Mesenchymal stem cell (in vitro differentiated cells and primary cell): ENCODE results near the gene SOX9.

Source experiments
- DNase-seq: peaks from one replicate; pipeline ENCODE4 v3.0.0-alpha.2; 2013
- H2AFZ ChIP-seq: one replicate; pipeline ENCODE4 v1.6.1; 2013; ENCODE audit warnings: low read depth, mild to moderate bottlenecking, control low read depth, inconsistent platforms, low read length, moderate library complexity
- H2AK5ac ChIP-seq: 2 replicates; pipeline ENCODE4 v1.6.1; 2013; ENCODE audit warnings: low read length, moderate library complexity, mild to moderate bottlenecking, inconsistent platforms; ENCODE audit not compliant: severe bottlenecking
- H2BK120ac ChIP-seq: one replicate; pipeline ENCODE4 v1.6.1; 2013; ENCODE audit warnings: low read depth, mild to moderate bottlenecking, inconsistent platforms, low read length, moderate library complexity
- H2BK12ac ChIP-seq, 2 experiments: one replicate each; pipeline ENCODE4 v1.6.1; 2013; ENCODE audit warnings: inconsistent platforms in 2 of 2, low read length in 2 of 2, mild to moderate bottlenecking in 2 of 2, moderate library complexity in 2 of 2, control low read depth in 1 of 2
- H2BK15ac ChIP-seq: one replicate; pipeline ENCODE4 v1.6.1; 2013; ENCODE audit warnings: mild to moderate bottlenecking, low read depth, inconsistent platforms; ENCODE audit not compliant: poor library complexity, severe bottlenecking
- H2BK5ac ChIP-seq: 2 replicates; pipeline ENCODE4 v1.6.1; 2013; ENCODE audit warnings: low read depth, mild to moderate bottlenecking, low read length, control low read depth, inconsistent platforms; ENCODE audit not compliant: poor library complexity, severe bottlenecking
- H3K14ac ChIP-seq, 2 experiments: one replicate each; pipeline ENCODE4 v1.6.1; 2013; ENCODE audit warnings: inconsistent platforms in 2 of 2, low read length in 2 of 2, control low read depth in 1 of 2, mild to moderate bottlenecking in 1 of 2, moderate library complexity in 1 of 2
- H3K18ac ChIP-seq, 2 experiments: one replicate each; pipeline ENCODE4 v1.6.1; 2013; ENCODE audit warnings: inconsistent platforms in 2 of 2, low read length in 2 of 2, control low read depth in 1 of 2, low read depth in 1 of 2, mild to moderate bottlenecking in 1 of 2
- H3K23ac ChIP-seq, 2 experiments: one replicate each; pipeline ENCODE4 v1.6.1; 2013; ENCODE audit warnings: inconsistent platforms in 2 of 2, low read length in 2 of 2, mild to moderate bottlenecking in 2 of 2, moderate library complexity in 2 of 2, control low read depth in 1 of 2
- H3K27ac ChIP-seq: 2 replicates; pipeline ENCODE4 v1.5.1; 2013; ENCODE audit warnings: mild to moderate bottlenecking, moderate library complexity, low read length, control low read depth, inconsistent platforms; ENCODE audit not compliant: poor library complexity, severe bottlenecking
- H3K27me3 ChIP-seq, 2 experiments: 2 replicates each; pipeline versions ENCODE4 v1.6.1 to v1.7.0; 2013; ENCODE audit warnings: low read length in 2 of 2, mild to moderate bottlenecking in 2 of 2, moderate library complexity in 2 of 2, control low read depth in 1 of 2, inconsistent platforms in 1 of 2; ENCODE audit not compliant: control insufficient read depth in 1 of 2, insufficient read depth in 1 of 2
- H3K36me3 ChIP-seq, 2 experiments: 2 replicates each; pipeline versions ENCODE4 v1.6.1 to v1.7.0; 2013; ENCODE audit warnings: low read length in 2 of 2, control low read depth in 1 of 2, inconsistent platforms in 1 of 2, low read depth in 1 of 2, mild to moderate bottlenecking in 1 of 2; ENCODE audit not compliant: insufficient read depth in 2 of 2, control insufficient read depth in 1 of 2
- H3K4ac ChIP-seq, 2 experiments: one replicate each; pipeline ENCODE4 v1.6.1; 2013; ENCODE audit warnings: inconsistent platforms in 2 of 2, low read length in 2 of 2, mild to moderate bottlenecking in 2 of 2, moderate library complexity in 2 of 2, control low read depth in 1 of 2, low read depth in 1 of 2
- H3K4me1 ChIP-seq: 2 replicates; pipeline ENCODE4 v1.6.1; 2013; ENCODE audit warnings: low read depth, low read length, control low read depth; ENCODE audit not compliant: control insufficient read depth, insufficient read depth
- H3K4me2 ChIP-seq: 2 replicates; pipeline ENCODE4 v1.6.1; 2013; ENCODE audit warnings: low read length, mild to moderate bottlenecking, inconsistent platforms; ENCODE audit not compliant: poor library complexity, severe bottlenecking
- H3K4me3 ChIP-seq, 2 experiments: 2 replicates each; pipeline versions ENCODE4 v1.5.1 to v1.7.0; 2013; ENCODE audit warnings: low read length in 2 of 2, mild to moderate bottlenecking in 2 of 2, control low read depth in 1 of 2, low read depth in 1 of 2; ENCODE audit not compliant: insufficient read depth in 1 of 2
- H3K79me1 ChIP-seq: replicated peaks from 2 replicates; pipeline ENCODE4 v1.6.1; 2013; ENCODE audit warnings: mild to moderate bottlenecking, control low read depth, low read length, inconsistent platforms; ENCODE audit not compliant: poor library complexity, severe bottlenecking
- H3K9ac ChIP-seq: 2 replicates; pipeline ENCODE4 v1.7.0; 2013; ENCODE audit warnings: mild to moderate bottlenecking, low read length, moderate library complexity
- H3K9me3 ChIP-seq: 2 replicates; pipeline ENCODE4 v1.7.0; 2013; ENCODE audit warnings: mild to moderate bottlenecking, low read length; ENCODE audit not compliant: control insufficient read depth
- H4K8ac ChIP-seq: one replicate; pipeline ENCODE4 v1.6.1; 2013; ENCODE audit warnings: inconsistent platforms, mild to moderate bottlenecking, low read length, moderate library complexity
- H4K91ac ChIP-seq: one replicate; pipeline ENCODE4 v1.6.1; 2013; ENCODE audit warnings: mild to moderate bottlenecking, low read length, inconsistent platforms
- whole genome bisulfite sequencing: methylation state at CpG from one replicate; pipeline ENCODE4 v1.1.7; 2013; ENCODE audit warnings: mixed read lengths; 5-methylcytosine and 5-hydroxymethylcytosine counted together

The SOX9 gene

GRCh38 chr17:72122765-72123529, 2.1 kb downstream of the SOX9 start:
- Histone ChIP-seq H2BK120ac (peak overlapping the region; percentile 52), H2BK15ac (peak overlapping the region; percentile 95), H2BK12ac (peak overlapping the region; percentile 22 to 84), H2BK5ac (peak overlapping the region; percentile 76), H3K27ac (peak overlapping the region; percentile 70), H3K14ac (peak overlapping the region in 1 of 2 experiments; percentile 89), H3K4me1 (peaks cover 26% of the 10 kb centered on the region), H3K9me3 (no peaks in the 10 kb centered on the region), H3K9ac (peak overlapping the region; percentile 86), H2AK5ac (no peak overlapping the region), H3K4ac (peak overlapping the region; percentile 78 to 91), H3K4me2 (peak overlapping the region; percentile 93), H4K8ac (peak overlapping the region; percentile 91), H3K79me1 (peaks cover 3% of the 10 kb centered on the region), H3K18ac (peak overlapping the region; percentile 90 to 91), H3K4me3 (peak overlapping the region; percentile 76 to 92), H3K23ac (peak overlapping the region; percentile 23 to 96), H4K91ac (peak overlapping the region; percentile 64), H3K36me3 (peaks cover 19 to 22% of the 10 kb centered on the region in 2 experiments), H3K27me3 (peaks cover 8 to 15% of the 10 kb centered on the region in 2 experiments), H2AFZ (peak overlapping the region; percentile 8)
- 11% methylated on average over 48 of the region's 48 CpGs for WGBS
- DNase-seq, result peak; percentile 71

GRCh38 chr17:72123530-72124437, 3.0 kb downstream of the SOX9 start:
- peak overlapping the region; percentile 93 for H3K4me2 ChIP-seq
- no peak overlapping the region for H2AFZ ChIP-seq
- no peak overlapping the region for H2BK5ac ChIP-seq
- no peak overlapping the region for H2BK120ac ChIP-seq
- H3K36me3 ChIP-seq, result peaks cover 19 to 22% of the 10 kb centered on the region in 2 experiments
- H3K9me3 ChIP-seq, result no peaks in the 10 kb centered on the region
- H3K23ac ChIP-seq, result no peak overlapping the region
- peak overlapping the region; percentile 22 to 84 for H2BK12ac ChIP-seq
- peak overlapping the region; percentile 86 for H3K9ac ChIP-seq
- H3K14ac ChIP-seq, result peak overlapping the region in 1 of 2 experiments; percentile 1
- H3K4me3 ChIP-seq, result peak overlapping the region; percentile 76 to 92
- no peak for DNase-seq
- peak overlapping the region; percentile 23 to 78 for H3K18ac ChIP-seq
- peak overlapping the region; percentile 52 for H4K8ac ChIP-seq
- H2BK15ac ChIP-seq, result no peak overlapping the region
- H3K27me3 ChIP-seq, result peaks cover 3 to 9% of the 10 kb centered on the region in 2 experiments
- H3K27ac ChIP-seq, result no peak overlapping the region
- H3K79me1 ChIP-seq, result peaks cover 3% of the 10 kb centered on the region
- H4K91ac ChIP-seq, result peak overlapping the region; percentile 5
- WGBS, result 37% methylated on average over 61 of the region's 75 CpGs
- no peak overlapping the region for H2AK5ac ChIP-seq
- peak overlapping the region; percentile 15 to 78 for H3K4ac ChIP-seq
- H3K4me1 ChIP-seq, result peaks cover 21% of the 10 kb centered on the region

GRCh38 chr17:72124438-72124775, 3.6 kb downstream of the SOX9 start:
- no peak overlapping the region for H4K91ac ChIP-seq
- no peak for DNase-seq
- H3K9ac ChIP-seq, result peak overlapping the region; percentile 69

GRCh38 chr17:72125226-72125651, 4.4 kb downstream of the SOX9 start:
- Histone ChIP-seq H3K4me2 (no peak overlapping the region), H2BK120ac (no peak overlapping the region)
- WGBS, result 35% methylated on average over 1 of the region's 4 CpGs

More at GRCh38 chr17:72124438-72124775, 3.6 kb downstream of the SOX9 start:
- Histone ChIP-seq H3K9me3 (no peaks in the 10 kb centered on the region), H3K23ac (peak overlapping the region in 1 of 2 experiments; percentile 76), H3K4me1 (peaks cover 21% of the 10 kb centered on the region), H3K36me3 (peaks cover 19 to 22% of the 10 kb centered on the region in 2 experiments), H3K27ac (no peak overlapping the region), H2BK5ac (no peak overlapping the region), H2AK5ac (no peak overlapping the region), H3K4me2 (no peak overlapping the region), H4K8ac (no peak overlapping the region), H2AFZ (no peak overlapping the region), H2BK12ac (no peak overlapping the region), H3K27me3 (peaks cover 3 to 5% of the 10 kb centered on the region in 2 experiments), H3K18ac (no peak overlapping the region), H3K79me1 (peaks cover 3% of the 10 kb centered on the region), H2BK120ac (no peak overlapping the region), H3K14ac (no peak overlapping the region), H3K4me3 (peak overlapping the region in 1 of 2 experiments; percentile 61), H2BK15ac (no peak overlapping the region), H3K4ac (no peak overlapping the region)
- WGBS, result 87% methylated on average over 5 of the region's 7 CpGs

More at GRCh38 chr17:72125226-72125651, 4.4 kb downstream of the SOX9 start:
- peaks cover 15% of the 10 kb centered on the region for H3K4me1 ChIP-seq
- peak overlapping the region; percentile 69 for H3K9ac ChIP-seq
- H4K91ac ChIP-seq, result no peak overlapping the region
- H3K27me3 ChIP-seq, result no peaks in the 10 kb centered on the region
- H2AFZ ChIP-seq, result no peak overlapping the region
- no peak overlapping the region for H3K4ac ChIP-seq
- peaks cover 19 to 22% of the 10 kb centered on the region in 2 experiments for H3K36me3 ChIP-seq
- H3K23ac ChIP-seq, result no peak overlapping the region
- H2BK15ac ChIP-seq, result no peak overlapping the region
- peaks cover 1% of the 10 kb centered on the region for H3K79me1 ChIP-seq
- H4K8ac ChIP-seq, result no peak overlapping the region
- H3K14ac ChIP-seq, result no peak overlapping the region
- peak overlapping the region in 1 of 2 experiments; percentile 61 for H3K4me3 ChIP-seq
- no peaks in the 10 kb centered on the region for H3K9me3 ChIP-seq
- H3K27ac ChIP-seq, result no peak overlapping the region
- no peak overlapping the region for H3K18ac ChIP-seq
- H2BK5ac ChIP-seq, result no peak overlapping the region
- DNase-seq, result peak; percentile 13
- H2BK12ac ChIP-seq, result no peak overlapping the region
- no peak overlapping the region for H2AK5ac ChIP-seq
